ENCODE data around the gene PDK3.
A peak's percentile ranks its signal among the peaks of the same experiment; 100 is the strongest.

The PDK3 gene

DNA sequence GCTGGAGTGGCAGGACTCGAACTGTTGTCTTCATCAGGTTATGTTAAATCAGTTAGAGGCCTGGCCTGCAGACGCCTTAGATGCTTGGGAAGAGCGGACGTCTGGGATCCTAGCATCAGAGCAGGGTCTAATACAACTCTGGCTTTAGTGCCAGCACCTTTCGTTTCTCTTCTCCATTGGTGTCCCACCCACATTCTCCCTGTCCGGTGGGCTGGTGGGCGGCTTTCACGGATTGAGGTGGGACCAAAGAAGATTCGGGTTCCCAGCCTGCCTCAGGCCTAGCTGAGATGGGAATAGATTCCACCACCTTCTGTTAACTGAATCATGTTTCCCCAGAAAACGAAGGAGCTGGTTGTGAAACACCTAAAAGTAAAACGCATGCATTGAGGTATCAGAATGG, 939 bp downstream of the PDK3 start:
- H3K27ac Mint-ChIP-seq: peak overlapping the region; percentile 20
- peak overlapping the region; percentile 76 for H3K4me3 Mint-ChIP-seq
- DNase-seq (ENCODE audit: low spot score in 2 of 2) (no peak), ATAC-seq (no peak)
- H3K36me3 Mint-ChIP-seq: peaks cover 5% of the 10 kb centered on the region
- peaks cover 28% of the 10 kb centered on the region for H3K4me1 Mint-ChIP-seq
- no peaks in the 10 kb centered on the region for H3K9me3 Mint-ChIP-seq

DNA sequence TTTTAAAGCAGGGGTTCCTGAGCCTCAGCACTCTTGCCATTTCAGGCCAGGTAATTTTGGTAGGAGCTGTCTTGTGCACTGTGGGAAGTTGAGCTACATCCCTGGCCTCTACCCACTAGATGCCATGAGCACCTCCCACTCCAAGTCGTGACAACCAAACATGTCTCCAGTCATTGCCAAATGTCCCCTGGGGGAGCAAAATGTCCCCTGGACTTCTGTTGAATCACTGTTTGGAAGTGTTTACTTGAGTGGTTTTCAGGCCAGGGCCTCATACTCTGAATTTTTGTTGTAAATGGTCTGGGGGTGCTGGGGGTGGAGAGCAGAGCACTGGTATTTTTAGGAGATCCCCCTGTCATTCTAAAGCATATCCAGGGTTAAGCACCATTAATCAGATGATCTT, 3.2 kb downstream of the PDK3 start:
- H3K36me3 Mint-ChIP-seq: peaks cover 5% of the 10 kb centered on the region
- H3K4me1 Mint-ChIP-seq: peaks cover 38% of the 10 kb centered on the region
- H3K4me3 Mint-ChIP-seq: peak overlapping the region; percentile 76
- H3K9me3 Mint-ChIP-seq: no peaks in the 10 kb centered on the region
- ATAC-seq (no peak), DNase-seq (ENCODE audit: low spot score in 2 of 2) (no peak)
- H3K27ac Mint-ChIP-seq: no peak overlapping the region

- ATAC-seq: no peak
- peaks cover 5% of the 10 kb centered on the region for H3K36me3 Mint-ChIP-seq
- peak overlapping the region; percentile 6 for H3K27ac Mint-ChIP-seq
These were observed 6.7 kb downstream of the PDK3 start for GRCh38 chrX:24471808-24472207.

GRCh38 chrX:24475480-24475879, 10.4 kb downstream of the PDK3 start:
- DNase-seq (ENCODE audit: low spot score in 2 of 2): no peak
- Mint-ChIP-seq H3K4me3 (no peak overlapping the region), H3K27ac (peak overlapping the region; percentile 80), H3K4me1 (peaks cover 46% of the 10 kb centered on the region), H3K9me3 (no peaks in the 10 kb centered on the region), H3K36me3 (no peaks in the 10 kb centered on the region)
- no peak for ATAC-seq

More at GRCh38 chrX:24471808-24472207, 6.7 kb downstream of the PDK3 start:
- DNase-seq (ENCODE audit: low spot score in 2 of 2): no peak
- peaks cover 35% of the 10 kb centered on the region for H3K4me1 Mint-ChIP-seq
- peak overlapping the region; percentile 30 for H3K4me3 Mint-ChIP-seq
- H3K9me3 Mint-ChIP-seq: no peaks in the 10 kb centered on the region

DNA sequence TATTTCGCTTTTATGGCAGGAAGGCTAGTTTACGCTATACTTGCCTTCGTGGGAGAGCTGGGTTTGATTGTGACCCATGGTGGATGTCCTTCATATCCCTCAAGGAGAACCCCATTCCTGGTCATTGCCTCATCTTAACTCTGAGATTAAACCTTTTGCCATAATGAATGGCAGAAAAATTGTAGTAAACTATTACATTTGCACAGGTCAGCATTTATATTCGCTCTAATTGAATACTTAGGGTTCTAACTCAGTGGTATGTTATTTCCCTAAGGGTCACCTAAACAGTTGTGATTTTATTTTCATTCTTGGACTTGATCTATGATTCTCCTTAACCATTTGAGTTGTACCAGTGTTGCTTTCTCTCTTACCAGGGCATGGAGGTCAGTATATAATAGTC, 13.4 kb downstream of the PDK3 start:
- Mint-ChIP-seq H3K9me3 (no peaks in the 10 kb centered on the region), H3K36me3 (no peaks in the 10 kb centered on the region), H3K4me1 (peaks cover 42% of the 10 kb centered on the region), H3K4me3 (peak overlapping the region; percentile 64), H3K27ac (peak overlapping the region; percentile 72)
- ATAC-seq (no peak), DNase-seq (ENCODE audit: low spot score in 2 of 2) (no peak)

DNA sequence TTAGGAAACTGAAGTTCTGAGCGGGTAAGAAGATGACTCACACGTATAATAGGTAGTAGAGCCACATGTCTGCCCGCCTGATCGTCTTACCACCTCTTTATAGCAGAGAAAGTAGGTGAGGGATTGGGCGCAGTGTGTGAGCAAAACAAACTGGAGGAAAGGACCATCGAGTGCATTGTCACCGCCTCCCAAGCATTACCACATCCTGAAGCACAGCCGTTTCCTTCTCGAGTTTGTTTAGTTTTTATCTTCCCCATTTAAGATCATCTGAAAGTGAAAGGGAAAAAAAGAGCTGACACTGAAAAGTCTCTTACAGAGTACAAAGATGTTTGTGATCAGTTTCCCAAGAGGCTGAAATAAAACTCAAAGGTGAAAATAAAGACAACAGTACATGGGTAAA, 14.8 kb downstream of the PDK3 start:
- Mint-ChIP-seq H3K36me3 (no peaks in the 10 kb centered on the region), H3K4me1 (peaks cover 42% of the 10 kb centered on the region), H3K9me3 (no peaks in the 10 kb centered on the region), H3K4me3 (peak overlapping the region; percentile 64), H3K27ac (peak overlapping the region; percentile 72)
- ATAC-seq: peak; percentile 98
- peak; percentile 14 to 71 for DNase-seq (ENCODE audit: low spot score in 2 of 2)

- peak overlapping the region; percentile 64 for H3K4me3 Mint-ChIP-seq
- no peak for DNase-seq (ENCODE audit: low spot score in 2 of 2)
- ATAC-seq: peak; percentile 20
- no peaks in the 10 kb centered on the region for H3K9me3 Mint-ChIP-seq
- peaks cover 40% of the 10 kb centered on the region for H3K4me1 Mint-ChIP-seq
- H3K36me3 Mint-ChIP-seq: no peaks in the 10 kb centered on the region
- peak overlapping the region; percentile 72 for H3K27ac Mint-ChIP-seq
These were observed 15.3 kb downstream of the PDK3 start for GRCh38 chrX:24480400-24480865.

GRCh38 chrX:24482823-24483415, 17.8 kb downstream of the PDK3 start:
- DNase-seq (ENCODE audit: low spot score in 2 of 2): no peak
- ATAC-seq: peak; percentile 55
- Mint-ChIP-seq H3K27ac (no peak overlapping the region), H3K36me3 (no peaks in the 10 kb centered on the region), H3K4me1 (peaks cover 27% of the 10 kb centered on the region), H3K9me3 (no peaks in the 10 kb centered on the region), H3K4me3 (no peak overlapping the region)

- no peak overlapping the region for H3K4me3 Mint-ChIP-seq
- H3K9me3 Mint-ChIP-seq: no peaks in the 10 kb centered on the region
- H3K27ac Mint-ChIP-seq: no peak overlapping the region
- ATAC-seq: no peak
- peaks cover 21% of the 10 kb centered on the region for H3K4me1 Mint-ChIP-seq
- no peak for DNase-seq (ENCODE audit: low spot score in 2 of 2)
- no peaks in the 10 kb centered on the region for H3K36me3 Mint-ChIP-seq
These were observed 18.5 kb downstream of the PDK3 start for GRCh38 chrX:24483596-24483995.

DNA sequence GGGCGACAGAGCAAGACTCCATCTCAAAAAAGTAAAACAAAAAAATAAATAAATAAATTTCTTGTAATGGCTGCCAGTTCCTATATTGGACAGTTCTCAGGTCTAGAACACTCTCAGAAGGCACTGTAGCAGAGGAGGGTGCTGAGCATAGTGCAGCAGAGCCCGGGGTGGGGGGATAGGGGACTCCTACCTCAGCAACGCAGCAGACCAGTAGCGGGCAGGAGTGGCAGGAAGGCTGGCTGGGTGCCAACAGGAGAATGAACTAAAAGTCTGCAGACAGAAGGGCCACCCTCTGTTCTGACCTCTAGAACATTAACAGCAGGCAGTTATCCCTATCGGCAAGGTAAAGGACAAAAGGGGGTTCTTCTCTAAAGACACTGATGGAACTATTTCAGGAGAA, 20.2 kb downstream of the PDK3 start:
- DNase-seq (ENCODE audit: low spot score in 2 of 2) (no peak), ATAC-seq (no peak)
- H3K27ac Mint-ChIP-seq: no peak overlapping the region
- H3K36me3 Mint-ChIP-seq: no peaks in the 10 kb centered on the region
- peaks cover 14% of the 10 kb centered on the region for H3K4me1 Mint-ChIP-seq
- H3K9me3 Mint-ChIP-seq: no peaks in the 10 kb centered on the region
- no peak overlapping the region for H3K4me3 Mint-ChIP-seq

DNA sequence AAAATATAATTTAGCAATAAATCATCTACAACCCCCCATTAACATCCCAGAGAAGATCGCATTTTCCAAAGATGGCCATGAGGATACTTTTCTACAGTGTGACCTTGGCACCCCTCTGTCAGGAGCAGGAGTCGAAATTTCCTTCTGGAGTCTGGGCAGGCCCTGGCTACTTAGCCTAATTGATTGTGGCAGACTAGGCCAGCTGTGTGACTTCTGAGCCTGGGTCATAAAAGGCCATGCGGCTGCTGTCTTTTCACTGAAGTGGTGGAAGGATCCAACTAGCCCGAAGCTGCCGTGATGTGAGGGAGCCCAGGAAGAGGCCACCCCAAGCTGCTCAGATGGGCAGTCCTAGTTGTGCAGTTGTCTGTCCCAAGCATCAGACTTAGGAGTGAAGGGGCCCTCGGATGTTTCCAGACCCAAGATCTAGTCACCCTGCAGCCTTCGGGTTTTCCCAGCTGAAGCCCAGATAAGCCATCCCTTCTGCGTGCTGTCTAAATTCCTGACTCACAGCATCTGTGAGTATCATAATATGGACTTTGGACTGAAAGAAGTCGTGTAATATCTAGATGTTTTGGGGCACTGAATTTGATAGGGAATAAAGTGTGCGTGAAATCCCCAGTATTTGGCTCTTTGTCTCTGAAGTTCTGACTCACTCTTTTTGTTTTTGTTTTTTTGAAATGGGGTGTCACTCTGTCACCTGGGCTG, 21.0 kb downstream of the PDK3 start:
- Mint-ChIP-seq H3K4me1 (peaks cover 13% of the 10 kb centered on the region), H3K36me3 (no peaks in the 10 kb centered on the region), H3K27ac (no peak overlapping the region), H3K9me3 (no peaks in the 10 kb centered on the region), H3K4me3 (no peak overlapping the region)
- no peak for ATAC-seq
- no peak for DNase-seq (ENCODE audit: low spot score in 2 of 2)

DNA sequence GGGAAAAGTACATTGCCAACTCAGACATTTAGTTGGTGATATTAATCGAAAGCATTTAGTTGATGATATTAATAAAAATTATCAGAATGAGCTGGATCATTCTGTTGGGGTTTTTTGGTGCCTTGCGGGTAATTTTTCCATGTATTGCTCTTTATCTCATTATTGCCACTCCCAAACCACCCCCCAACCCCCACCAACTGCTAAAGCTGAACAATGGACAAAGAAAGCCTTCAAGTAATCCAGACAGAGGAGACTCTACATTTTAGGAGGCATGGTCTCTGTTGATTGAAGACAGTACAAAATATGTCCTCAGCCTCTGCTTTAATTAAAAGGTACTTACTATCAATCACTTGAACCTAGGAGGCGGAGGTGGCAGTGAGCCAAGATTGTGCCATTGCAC, 22.5 kb downstream of the PDK3 start:
- H3K27ac Mint-ChIP-seq: no peak overlapping the region
- no peaks in the 10 kb centered on the region for H3K9me3 Mint-ChIP-seq
- H3K4me1 Mint-ChIP-seq: peaks cover 5% of the 10 kb centered on the region
- no peak overlapping the region for H3K4me3 Mint-ChIP-seq
- H3K36me3 Mint-ChIP-seq: no peaks in the 10 kb centered on the region
- DNase-seq (ENCODE audit: low spot score in 2 of 2): no peak
- no peak for ATAC-seq

DNA sequence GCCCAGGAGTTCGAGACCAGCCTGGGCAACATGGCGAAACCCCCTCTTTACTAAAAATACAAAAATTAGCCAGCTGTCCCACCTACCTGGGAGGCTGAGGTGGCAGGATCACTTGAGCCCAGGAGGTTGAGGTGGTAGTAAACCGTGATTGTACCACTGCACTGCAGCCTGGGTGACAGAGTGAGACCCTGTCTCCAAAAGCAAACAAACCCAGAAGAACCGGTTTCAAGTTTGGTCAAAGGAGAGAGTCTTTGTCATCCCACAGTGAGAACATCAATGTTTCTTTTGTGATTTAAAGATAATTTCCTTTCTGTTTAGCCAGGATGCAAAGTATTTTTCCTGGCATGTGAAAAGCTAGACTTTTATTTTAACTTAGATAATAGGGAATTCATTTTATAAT, 26.7 kb downstream of the PDK3 start:
- Mint-ChIP-seq H3K36me3 (no peaks in the 10 kb centered on the region), H3K4me3 (no peak overlapping the region), H3K27ac (no peak overlapping the region), H3K9me3 (no peaks in the 10 kb centered on the region), H3K4me1 (peaks cover 14% of the 10 kb centered on the region)
- ATAC-seq: no peak
- no peak for DNase-seq (ENCODE audit: low spot score in 2 of 2)

DNA sequence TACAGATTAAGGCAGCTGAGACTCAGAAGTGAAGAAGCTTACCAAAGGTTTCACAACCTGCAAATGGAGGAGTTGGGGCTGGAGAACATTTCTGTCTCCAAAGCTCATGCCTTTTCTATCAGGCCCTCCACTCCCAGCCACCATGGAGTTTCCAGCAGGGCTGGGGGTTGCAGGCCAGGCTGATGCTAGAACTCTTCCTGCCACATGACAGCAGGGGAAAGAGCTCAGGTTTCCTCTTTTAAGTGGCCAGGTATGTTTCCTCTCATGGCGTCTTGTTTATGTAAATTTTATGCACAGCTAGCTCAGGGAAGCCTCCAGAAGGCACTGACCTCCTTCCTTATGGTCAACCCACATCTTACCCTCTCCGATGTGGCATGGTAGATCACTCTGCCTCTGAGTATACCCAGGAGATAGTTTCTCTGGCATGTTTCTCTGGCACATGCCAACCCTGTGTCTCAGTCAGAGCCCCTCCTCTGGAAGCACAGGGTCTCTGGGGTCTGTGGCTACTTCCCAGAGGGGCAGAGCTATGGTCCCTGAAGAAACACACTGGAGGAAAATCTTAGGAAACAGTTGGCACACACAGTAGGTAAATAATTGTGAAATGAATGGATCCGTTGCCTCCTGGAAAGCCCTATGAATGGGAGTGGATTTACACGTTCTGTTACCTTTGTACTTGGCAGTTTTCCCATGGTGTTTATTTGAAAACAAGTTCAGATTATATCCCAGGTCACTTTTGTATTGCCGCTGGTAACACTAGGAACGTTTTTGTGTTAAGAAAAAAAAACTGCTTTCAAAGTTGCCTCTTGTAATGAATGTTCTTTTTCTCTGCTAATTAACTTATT, 28.9 kb downstream of the PDK3 start:
- Mint-ChIP-seq H3K4me3 (no peak overlapping the region), H3K27ac (no peak overlapping the region), H3K4me1 (peaks cover 14% of the 10 kb centered on the region), H3K36me3 (peaks cover 7% of the 10 kb centered on the region), H3K9me3 (no peaks in the 10 kb centered on the region)
- ATAC-seq: no peak
- no peak for DNase-seq (ENCODE audit: low spot score in 2 of 2)

DNA sequence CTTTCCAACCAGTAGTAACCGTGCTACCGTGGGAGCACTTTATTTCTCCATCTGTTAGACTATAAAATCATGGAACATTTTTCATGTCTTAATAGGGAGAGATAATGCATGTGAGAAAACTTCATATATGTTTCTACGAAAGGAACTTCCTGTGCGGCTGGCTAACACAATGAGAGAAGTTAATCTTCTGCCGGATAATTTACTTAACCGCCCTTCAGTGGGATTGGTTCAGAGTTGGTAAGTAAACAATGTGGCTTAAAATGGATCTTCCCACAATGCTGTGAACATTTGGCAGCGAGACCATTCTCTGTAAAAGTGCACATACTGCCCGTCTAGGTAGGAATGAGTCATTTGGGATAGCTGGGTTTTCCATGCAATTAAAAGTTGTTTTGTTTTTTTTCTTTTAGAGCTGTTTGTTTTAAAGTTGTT, 29.6 kb downstream of the PDK3 start:
- Mint-ChIP-seq H3K27ac (no peak overlapping the region), H3K4me1 (peaks cover 14% of the 10 kb centered on the region), H3K4me3 (no peak overlapping the region), H3K9me3 (no peaks in the 10 kb centered on the region), H3K36me3 (peaks cover 14% of the 10 kb centered on the region)
- ATAC-seq (no peak), DNase-seq (ENCODE audit: low spot score in 2 of 2) (no peak)

All from stimulated activated effector memory CD8-positive, alpha-beta T cell treated with anti-CD3 and anti-CD28 coated beads, Interleukin-12 subunit alpha, Interleukin-12 subunit beta, amount 100 ng/mL, for 72 hours (primary cell).